Testis (tissue), 3 donors: Measurements from ENCODE around the gene SGMS2. TPM values are rescaled to one million over a fixed set of nuclear protein-coding genes. Genes with fewer than 3 reads are reported as not detected.

ENCODE experiments used
- DNase-seq: peaks from one replicate; pipeline ENCODE4 v3.0.0-alpha.2; 2019
- H3K27ac ChIP-seq, 2 donors: fragments of 200-600 bp; sonication (generic); one replicate each; pipeline ENCODE4 v1.5.1; 2019
- H3K27me3 ChIP-seq: fragments of 200-600 bp; sonication (generic); one replicate; pipeline ENCODE4 v1.5.1; 2019
- H3K36me3 ChIP-seq: fragments of 200-600 bp; sonication (generic); one replicate; pipeline ENCODE4 v1.5.1; 2017; ENCODE audit warnings: low read depth; ENCODE audit errors: missing control alignments
- H3K4me1 ChIP-seq: fragments of 200-600 bp; sonication (generic); one replicate; pipeline ENCODE4 v1.5.1; 2019
- H3K4me3 ChIP-seq, 2 donors: fragments of 200-600 bp; sonication (generic); one replicate each; pipeline ENCODE4 v1.5.1; 2017 to 2019
- H3K9me3 ChIP-seq: fragments of 200-600 bp; sonication (generic); one replicate; pipeline ENCODE4 v1.5.1; 2017
- POLR2A ChIP-seq: fragments of 450-650 bp; IDR thresholded peaks from one replicate; pipeline ENCODE4 v1.6.1; 2017; ENCODE audit warnings: antibody characterized with exemption, mild to moderate bottlenecking, moderate library complexity
- WGBS, 2 donors: methylation state at CpG; one replicate each; pipeline ENCODE4 v1.1.5; 2018; 5-methylcytosine and 5-hydroxymethylcytosine counted together
- intact Hi-C: fragments of 100-400 bp; cut with DNase I; formaldehyde crosslinking; loops from one replicate; pipeline ENCODE4 v1.15.1; 2023; ENCODE audit warnings: low total_unique reads
- polyA plus RNA-seq: library from polyadenylated mRNA; stranded (reverse); fragments of 350-450 nt; fragmentation: Illumina TruSeq; extraction: RNeasy Lipid Tissue Mini Kit (QIAGEN cat#74804); gene quantifications from one replicate; pipeline ENCODE4 v1.2.3, GENCODE V29; 2014; ENCODE audit warnings: low read depth, low replicate concordance; ENCODE audit not compliant: insufficient read depth
- total RNA-seq, 2 donors: library from RNA; depleted of rRNA; stranded (reverse); fragments of >200 nt; gene quantifications; one replicate each; pipeline ENCODE4 v1.2.3, GENCODE V29; 2016
- TF ChIP-seq, protein P1 (sequence below), 3 experiments: fragments of 450-650 bp in 2 of 3; fragments of 200-600 bp in 1 of 3; sonication (generic) in 1 of 3; IDR thresholded peaks; one replicate each; pipeline ENCODE4 v1.5.1; 2016 to 2019; ENCODE audit warnings: antibody characterized with exemption in 3 of 3, mild to moderate bottlenecking in 2 of 3, moderate library complexity in 1 of 3

Gene SGMS2
- total and polyA plus RNA-seq, 3 donors from 2014 or later, result 22.2 to 31.7 (median 24.2) TPM

DNA sequence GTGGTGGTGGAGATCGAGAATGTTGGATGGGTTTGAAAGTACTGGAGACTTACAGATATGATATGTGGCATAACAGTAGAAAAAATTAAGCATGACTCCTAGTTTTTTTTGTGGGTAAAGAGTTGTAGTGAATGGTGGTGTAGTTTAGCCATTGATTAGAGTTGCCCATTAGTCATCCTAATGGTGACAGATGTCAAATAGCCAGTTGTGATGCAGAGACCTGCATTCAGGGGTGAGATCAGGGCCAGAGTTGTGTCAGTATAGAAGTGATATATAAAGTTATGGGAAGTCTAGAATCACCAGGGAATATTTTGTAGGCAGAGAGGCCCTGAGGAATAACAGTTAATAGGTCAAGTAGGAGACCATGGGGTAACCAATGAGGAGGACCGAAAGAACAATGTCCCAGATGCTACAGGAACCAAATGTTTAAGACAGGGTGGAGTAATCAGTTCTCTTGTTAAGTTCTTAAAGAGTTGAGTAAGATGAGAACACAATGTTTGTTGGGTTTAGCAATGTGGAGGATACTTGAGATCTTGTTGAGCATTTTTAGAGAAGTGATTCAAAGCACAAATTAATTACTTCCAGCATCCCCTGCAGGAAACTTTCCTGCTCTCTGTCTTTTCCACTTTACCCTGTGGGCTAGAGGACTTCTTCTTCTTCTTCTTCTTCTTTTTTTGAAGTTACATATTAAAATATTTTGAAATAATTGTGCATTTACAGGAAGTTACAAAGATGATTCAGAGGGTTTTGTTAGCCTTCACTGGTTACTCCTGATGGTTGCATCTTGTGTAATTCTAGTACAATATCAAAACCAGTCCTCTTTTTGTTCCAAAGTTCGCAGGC is 13.3 kb downstream of the SGMS2 start:
- H3K27ac ChIP-seq, result no peak overlapping the region
- TF ChIP-seq, protein P1, sequence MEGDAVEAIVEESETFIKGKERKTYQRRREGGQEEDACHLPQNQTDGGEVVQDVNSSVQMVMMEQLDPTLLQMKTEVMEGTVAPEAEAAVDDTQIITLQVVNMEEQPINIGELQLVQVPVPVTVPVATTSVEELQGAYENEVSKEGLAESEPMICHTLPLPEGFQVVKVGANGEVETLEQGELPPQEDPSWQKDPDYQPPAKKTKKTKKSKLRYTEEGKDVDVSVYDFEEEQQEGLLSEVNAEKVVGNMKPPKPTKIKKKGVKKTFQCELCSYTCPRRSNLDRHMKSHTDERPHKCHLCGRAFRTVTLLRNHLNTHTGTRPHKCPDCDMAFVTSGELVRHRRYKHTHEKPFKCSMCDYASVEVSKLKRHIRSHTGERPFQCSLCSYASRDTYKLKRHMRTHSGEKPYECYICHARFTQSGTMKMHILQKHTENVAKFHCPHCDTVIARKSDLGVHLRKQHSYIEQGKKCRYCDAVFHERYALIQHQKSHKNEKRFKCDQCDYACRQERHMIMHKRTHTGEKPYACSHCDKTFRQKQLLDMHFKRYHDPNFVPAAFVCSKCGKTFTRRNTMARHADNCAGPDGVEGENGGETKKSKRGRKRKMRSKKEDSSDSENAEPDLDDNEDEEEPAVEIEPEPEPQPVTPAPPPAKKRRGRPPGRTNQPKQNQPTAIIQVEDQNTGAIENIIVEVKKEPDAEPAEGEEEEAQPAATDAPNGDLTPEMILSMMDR (IDR thresholded peaks at IDR 0.05), result no peak
- no peak for TF ChIP-seq POLR2A
- intact Hi-C loops, result no loop called here
- WGBS, 2 donors, result 90 to 92% methylated on average over 3 of the region's 3 CpGs
- no peaks in the 10 kb centered on the region for H3K9me3 ChIP-seq
- no peak for DNase-seq
- H3K4me3 ChIP-seq, result no peak overlapping the region
- H3K4me1 ChIP-seq, result no peaks in the 10 kb centered on the region
- H3K27me3 ChIP-seq, result no peaks in the 10 kb centered on the region
- H3K36me3 ChIP-seq, result no peaks in the 10 kb centered on the region

- intact Hi-C loops, result no loop called here
- no peak for DNase-seq
- no peaks in the 10 kb centered on the region for H3K9me3 ChIP-seq
- no peaks in the 10 kb centered on the region for H3K27me3 ChIP-seq
- H3K36me3 ChIP-seq, result no peaks in the 10 kb centered on the region
- no peaks in the 10 kb centered on the region for H3K4me1 ChIP-seq
- 52 to 88% methylated on average over 1 of the region's 1 CpG for whole genome bisulfite sequencing, 2 donors
- H3K27ac ChIP-seq, result no peak overlapping the region
- no peak for TF ChIP-seq POLR2A
- no peak overlapping the region for H3K4me3 ChIP-seq
These were observed 14.3 kb downstream of the SGMS2 start for GRCh38 chr4:107838861-107839565.

GRCh38 chr4:107843391-107843790 is 18.7 kb downstream of the SGMS2 start:
- DNase-seq, result no peak
- TF ChIP-seq, protein P1 (IDR thresholded peaks at IDR 0.05), result no peak
- no peak for TF ChIP-seq POLR2A
- Histone ChIP-seq H3K27me3 (no peaks in the 10 kb centered on the region), H3K36me3 (no peaks in the 10 kb centered on the region), H3K27ac (no peak overlapping the region), H3K4me3 (no peak overlapping the region), H3K9me3 (no peaks in the 10 kb centered on the region), H3K4me1 (no peaks in the 10 kb centered on the region)
- 59 to 71% methylated on average over 1 of the region's 1 CpG for WGBS, 2 donors
- intact Hi-C loops, result no loop called here

- no peak overlapping the region for H3K27ac ChIP-seq
- no peaks in the 10 kb centered on the region for H3K9me3 ChIP-seq
- H3K36me3 ChIP-seq, result no peaks in the 10 kb centered on the region
- no peak for DNase-seq
- no peaks in the 10 kb centered on the region for H3K27me3 ChIP-seq
- H3K4me1 ChIP-seq, result no peaks in the 10 kb centered on the region
- intact Hi-C loops, result no loop called here
- 93 to 94% methylated on average over 3 of the region's 3 CpGs for WGBS, 2 donors
- H3K4me3 ChIP-seq, result no peak overlapping the region
- no peak for TF ChIP-seq POLR2A
- TF ChIP-seq, protein P1 (IDR thresholded peaks at IDR 0.05), result no peak
These were observed 20.9 kb downstream of the SGMS2 start for GRCh38 chr4:107845681-107846080.

- Histone ChIP-seq H3K4me3 (no peak overlapping the region), H3K9me3 (no peaks in the 10 kb centered on the region), H3K27me3 (no peaks in the 10 kb centered on the region), H3K4me1 (no peaks in the 10 kb centered on the region), H3K27ac (no peak overlapping the region), H3K36me3 (no peaks in the 10 kb centered on the region)
- 91 to 92% methylated on average over 2 of the region's 2 CpGs for WGBS, 2 donors
- TF ChIP-seq, protein P1 (IDR thresholded peaks at IDR 0.05), result no peak
- no peak for TF ChIP-seq POLR2A
- DNase-seq, result no peak
- intact Hi-C loops, result no loop called here
These were observed 25.7 kb downstream of the SGMS2 start for GRCh38 chr4:107850438-107850837.
